IMR-90 (cell line): ENCODE data around the gene GFOD2. TPM values are rescaled to one million over a fixed set of nuclear protein-coding genes. Genes with fewer than 3 reads are reported as not detected.

ENCODE experiments used
- ATAC-seq: fragments of 200-7000 bp; cut with Tn5 transposase; 2 replicates; pipeline ENCODE4 v1.9.1; 2020; ENCODE audit warnings: low read depth, mild to moderate bottlenecking, moderate library complexity
- BruUV-seq: library from RNA; stranded (reverse); fragments of 400-500 nt; replicated peaks from 2 replicates; lab custom pipeline; 2021; lab: Mats Ljungman, UMichigan
- CTCF ChIA-PET: fragments of 300-600 bp; formaldehyde crosslinking; extraction: SDS; loops from one replicate; lab custom pipeline; 2021; ENCODE audit warnings: antibody characterized with exemption; lab: Yijun Ruan, JAX
- POLR2A ChIA-PET: fragments of 300-600 bp; sonication (Branson Sonifier 250); formaldehyde crosslinking; loops from one replicate; lab custom pipeline; 2022; ENCODE audit warnings: antibody characterized with exemption; ENCODE audit not compliant: unreplicated experiment; lab: Charles Lee
- DNase-seq: peaks from one replicate; pipeline ENCODE4 v3.0.0; 2013
- H2AFZ ChIP-seq: replicated peaks from 2 replicates; pipeline ENCODE3; 2013; ENCODE audit warnings: low read length, mild to moderate bottlenecking; ENCODE audit not compliant: poor library complexity
- H2AK5ac ChIP-seq: 2 replicates; pipeline ENCODE4 v1.6.1; 2013; ENCODE audit warnings: low read depth, low read length, inconsistent platforms
- H2AK9ac ChIP-seq: replicated peaks from 2 replicates; pipeline ENCODE3; 2013; ENCODE audit warnings: mild to moderate bottlenecking, low read depth, low read length, moderate library complexity; ENCODE audit not compliant: poor library complexity
- H2BK120ac ChIP-seq: 2 replicates; pipeline ENCODE4 v1.6.1; 2013; ENCODE audit warnings: low read depth, low read length, inconsistent platforms
- H2BK15ac ChIP-seq: 3 replicates; pipeline ENCODE4 v1.6.1; 2013; ENCODE audit warnings: low read depth, low read length, inconsistent platforms
- H2BK20ac ChIP-seq: 2 replicates; pipeline ENCODE4 v1.6.1; 2013; ENCODE audit warnings: low read depth, mild to moderate bottlenecking, inconsistent platforms, low read length, moderate library complexity
- H2BK5ac ChIP-seq: 2 replicates; pipeline ENCODE4 v1.6.1; 2013; ENCODE audit warnings: mild to moderate bottlenecking, low read depth, low read length, inconsistent platforms; ENCODE audit not compliant: poor library complexity, severe bottlenecking
- H3K14ac ChIP-seq: replicated peaks from 2 replicates; pipeline ENCODE4 v1.6.1; 2013; ENCODE audit warnings: low read depth, low read length, inconsistent platforms
- H3K18ac ChIP-seq: 2 replicates; pipeline ENCODE4 v1.6.1; 2013; ENCODE audit warnings: low read depth, low read length, control low read depth
- H3K23ac ChIP-seq: 2 replicates; pipeline ENCODE4 v1.6.1; 2013; ENCODE audit warnings: low read depth, low read length, inconsistent platforms
- H3K27ac ChIP-seq: 2 replicates; pipeline ENCODE4 v1.5.1; 2013; ENCODE audit warnings: mild to moderate bottlenecking, control low read depth, low read length; ENCODE audit not compliant: insufficient read depth
- H3K27me3 ChIP-seq: 2 replicates; pipeline ENCODE4 v1.6.1; 2013; ENCODE audit warnings: low read length; ENCODE audit not compliant: control insufficient read depth, insufficient read depth
- H3K36me3 ChIP-seq: 2 replicates; pipeline ENCODE4 v1.6.1; 2013; ENCODE audit warnings: low read length, mixed read lengths; ENCODE audit not compliant: control insufficient read depth, insufficient read depth
- H3K4ac ChIP-seq: 2 replicates; pipeline ENCODE4 v1.6.1; 2013; ENCODE audit warnings: low read depth, low read length, inconsistent platforms
- H3K4me1 ChIP-seq: 2 replicates; pipeline ENCODE4 v1.6.1; 2013; ENCODE audit warnings: low read length, mixed read lengths; ENCODE audit not compliant: control insufficient read depth, insufficient read depth
- H3K4me2 ChIP-seq: 2 replicates; pipeline ENCODE4 v1.6.1; 2013; ENCODE audit warnings: low read depth, mild to moderate bottlenecking, control low read depth, low read length, moderate library complexity
- H3K4me3 ChIP-seq: 2 replicates; pipeline ENCODE4 v1.5.1; 2013; ENCODE audit warnings: low read depth, mild to moderate bottlenecking, control low read depth, low read length, moderate library complexity; ENCODE audit not compliant: insufficient read depth
- H3K56ac ChIP-seq: 2 replicates; pipeline ENCODE4 v1.6.1; 2013; ENCODE audit warnings: low read length, inconsistent platforms; ENCODE audit not compliant: insufficient read depth; ENCODE audit errors: extremely low read depth
- H3K79me1 ChIP-seq, 2 experiments: 2 replicates each; pipeline ENCODE4 v1.6.1; 2013; ENCODE audit warnings: low read length in 2 of 2, inconsistent platforms in 1 of 2, low read depth in 1 of 2
- H3K9ac ChIP-seq: 2 replicates; pipeline ENCODE4 v1.6.1; 2013; ENCODE audit warnings: low read depth, low read length, control low read depth
- H3K9me1 ChIP-seq: 2 replicates; pipeline ENCODE4 v1.6.1; 2013; ENCODE audit warnings: low read length, inconsistent platforms; ENCODE audit not compliant: insufficient read depth
- H3K9me3 ChIP-seq: 2 replicates; pipeline ENCODE4 v1.6.1; 2013; ENCODE audit warnings: low read length; ENCODE audit not compliant: control insufficient read depth, insufficient read depth
- H4K20me1 ChIP-seq: 2 replicates; pipeline ENCODE4 v1.6.1; 2013; ENCODE audit warnings: low read length, inconsistent platforms; ENCODE audit not compliant: insufficient read depth
- H4K5ac ChIP-seq: 2 replicates; pipeline ENCODE4 v1.6.1; 2013; ENCODE audit warnings: mild to moderate bottlenecking, low read depth, low read length, control low read depth
- H4K8ac ChIP-seq, 2 experiments: 2 replicates each; pipeline ENCODE4 v1.6.1; 2013; ENCODE audit warnings: low read depth in 2 of 2, low read length in 2 of 2, control low read depth in 1 of 2, inconsistent platforms in 1 of 2
- H4K91ac ChIP-seq: 2 replicates; pipeline ENCODE4 v1.6.1; 2013; ENCODE audit warnings: low read depth, low read length, inconsistent platforms; ENCODE audit not compliant: insufficient read depth
- MAFK ChIP-seq: IDR thresholded peaks from 2 replicates; pipeline ENCODE4 v1.6.1; 2012; ENCODE audit warnings: low read depth, low read length, improper control_type of control experiment
- MAZ ChIP-seq: IDR thresholded peaks from 2 replicates; pipeline ENCODE4 v1.6.1; 2012; ENCODE audit warnings: low read depth, mild to moderate bottlenecking, low read length, improper control_type of control experiment, moderate library complexity, borderline replicate concordance
- RAD21 ChIP-seq: IDR thresholded peaks from 2 replicates; pipeline ENCODE4 v1.6.1; 2012; ENCODE audit warnings: low read length, improper control_type of control experiment
- RFX5 ChIP-seq: IDR thresholded peaks from 2 replicates; pipeline ENCODE4 v1.8.0; 2012; ENCODE audit warnings: low read depth, mild to moderate bottlenecking, low read length, moderate library complexity
- WGBS, 2 experiments: methylation state at CpG; one replicate each; pipeline versions ENCODE4 v1.1.5 to v1.1.7; 2013; ENCODE audit warnings: missing lambda C conversion rate in 2 of 2; ENCODE audit not compliant: insufficient read length in 1 of 2; ENCODE audit errors: extremely low coverage in 2 of 2; 5-methylcytosine and 5-hydroxymethylcytosine counted together
- dilution Hi-C: fragments of 300-500 bp; cut with HindIII; formaldehyde crosslinking; loops from one replicate; pipeline ENCODE4 v1.14.3; 2018; ENCODE audit warnings: low sequenced_read_pairs; ENCODE audit not compliant: unreplicated experiment
- in situ Hi-C: fragments of 300-500 bp; cut with MboI; formaldehyde crosslinking; loops from 3 replicates; pipeline ENCODE4 v1.14.3; 2019; ENCODE audit warnings: low sequenced_read_pairs, inconsistent platforms, mixed read lengths
- intact Hi-C: fragments of 100-400 bp; cut with micrococcal nuclease; formaldehyde crosslinking; loops from 2 replicates; pipeline ENCODE4 v1.10.0; 2022
- polyA plus RNA-seq, 3 experiments: library from polyadenylated mRNA; depleted of rRNA; stranded (reverse); fragments of >200 nt; gene quantifications; 2 replicates each; pipeline ENCODE4 v1.2.3, GENCODE V29; 2012; ENCODE audit warnings: low replicate concordance in 1 of 3
- total RNA-seq: library from RNA; depleted of rRNA; stranded (reverse); fragments of >200 nt; gene quantifications from 2 replicates; pipeline ENCODE4 v1.2.3, GENCODE V29; 2012

The GFOD2 gene
- total and polyA plus RNA-seq, 2 of the 4 experiments (the other 2 are of a cell fraction): 12.3 to 18.1 TPM

DNA sequence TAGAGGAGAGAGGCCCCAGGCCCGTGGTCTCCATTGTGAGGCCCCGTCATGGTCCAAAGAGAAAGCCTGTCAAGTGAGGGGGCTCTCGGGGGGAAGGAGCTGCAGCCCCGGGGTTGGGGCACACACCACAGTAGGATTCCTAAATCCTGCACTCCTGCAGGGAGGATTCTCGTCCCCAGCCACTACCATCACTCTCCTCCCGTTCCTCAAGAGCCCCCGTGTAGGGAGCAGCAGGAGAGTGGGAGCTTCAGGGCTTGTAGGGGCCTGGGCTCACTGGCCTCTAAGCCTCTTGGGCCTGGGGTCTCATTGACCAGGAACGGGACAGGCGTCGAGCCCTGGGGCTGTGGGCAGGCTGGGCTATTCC, 51.7 kb downstream of the GFOD2 start (continued):
- TF ChIP-seq MAFK (no peak), RFX5 (no peak)

DNA sequence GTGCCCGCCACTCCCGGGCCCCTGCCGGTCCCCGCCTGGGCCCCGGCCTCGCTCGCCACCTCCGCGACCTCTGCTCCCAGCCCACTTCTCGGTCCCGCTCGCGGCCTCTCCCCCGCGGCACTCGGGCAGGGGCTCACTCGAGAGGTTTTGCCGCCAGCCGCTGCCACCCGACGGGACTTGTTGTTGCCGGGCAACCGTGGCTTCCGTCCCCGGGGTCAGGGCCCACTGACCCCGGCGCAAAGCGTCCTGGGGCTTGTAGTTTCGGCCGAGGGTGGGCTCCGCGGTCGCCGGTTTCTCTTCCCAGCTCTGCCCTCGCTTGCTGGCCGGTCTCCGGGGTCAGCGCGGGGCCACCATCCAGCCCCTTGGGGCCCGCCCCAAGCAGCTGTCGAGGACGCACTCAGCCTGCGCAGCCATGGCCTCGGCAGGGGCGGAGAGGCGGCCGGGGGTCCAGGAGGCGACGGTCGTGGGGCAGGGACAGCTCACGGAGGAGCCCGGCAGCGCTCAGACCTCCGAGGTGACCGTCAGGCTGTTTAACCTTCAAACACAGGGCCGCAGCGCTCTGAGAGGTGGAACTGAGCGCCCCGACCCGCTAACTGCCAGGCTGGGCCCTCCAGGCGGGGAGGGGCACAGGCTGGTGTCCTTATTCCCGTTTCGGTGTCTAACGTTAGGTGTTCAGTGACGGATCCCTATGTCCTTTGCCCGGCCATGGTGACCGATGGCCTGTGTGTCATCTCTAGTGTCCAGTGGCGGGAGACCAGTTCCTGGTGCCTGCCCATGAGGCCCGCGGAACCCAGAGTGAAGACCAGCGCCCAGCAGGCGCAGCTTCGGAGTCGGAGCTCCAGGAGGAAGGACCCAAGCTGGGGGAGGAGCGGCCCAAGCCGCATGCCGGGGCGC, 52.3 kb downstream of the GFOD2 start, which contains the start of the genes C16orf86 and ENKD1:
TSS of gene C16orf86 (plus strand) at position 256 of the 894 bp plus-strand sequence. CDS start at position 413, 157 bp downstream.
TSS of gene ENKD1 (minus strand) at position 192 of the 894 bp plus-strand sequence. CDS start 308 bp downstream, outside the sequence.
- H3K4me2 ChIP-seq: peak within 1 kb of the TSS; percentile 82
- H4K5ac ChIP-seq: peak within 1 kb of the TSS; percentile 96
- peaks cover 4 to 12% of the 10 kb centered on the region in 2 experiments; a peak in 3 of 4 replicates for H3K79me1 ChIP-seq
- H3K18ac ChIP-seq: peak within 1 kb of the TSS; percentile 60; the same call in 1 of the 2 replicates
- no TSS peak for BruUV-seq
- H3K36me3 ChIP-seq: peaks cover 2% of the 10 kb centered on the region; the same call in 1 of the 2 replicates
- peak within 1 kb of the TSS; percentile 33 for H2BK5ac ChIP-seq
- dilution Hi-C loops (no loop called here), in situ Hi-C loops (loop anchor here (10.0 kb wide), 1 partner anchor 142 kb away; the partner anchor contains the start of gene RIPOR1), intact Hi-C loops (no loop called here)
- DNase-seq: peak; percentile 41
- no peaks in the 10 kb centered on the region for H3K9me3 ChIP-seq
- H3K27me3 ChIP-seq: no peaks in the 10 kb centered on the region
- ChIA-PET CTCF (interaction anchor here (0.6 to 1.9 kb wide), 6 partner anchors 13 to 149 kb away, joined by 3 to 20 read pairs (median 4); partner anchors contain the start of gene CTCF), POLR2A (no interaction called here)
- H3K4me3 ChIP-seq: peak within 1 kb of the TSS; percentile 95
- WGBS, 2 experiments: 22% methylated on average over 53 of the region's 78 CpGs; no CpG with 5 or more reads in 1 of the 2 experiments
- peak; percentile 66 for ATAC-seq
- no peaks in the 10 kb centered on the region for H3K9me1 ChIP-seq
- peaks cover 12% of the 10 kb centered on the region for H3K4me1 ChIP-seq
- H3K14ac ChIP-seq: no peak within 1 kb of the TSS
- peak within 1 kb of the TSS; percentile 97 to 100 for H4K8ac ChIP-seq
- no peak within 1 kb of the TSS for H2BK20ac ChIP-seq
- H3K9ac ChIP-seq: peak within 1 kb of the TSS; percentile 79
- no peak within 1 kb of the TSS for H3K56ac ChIP-seq
- peak within 1 kb of the TSS; percentile 86 for H2AK5ac ChIP-seq
- peak within 1 kb of the TSS; percentile 14; the same call in 1 of the 2 replicates for H3K23ac ChIP-seq
- H3K4ac ChIP-seq: peak within 1 kb of the TSS; percentile 77
- peak within 1 kb of the TSS; percentile 83 for H2AK9ac ChIP-seq
- 0 out of 2 replicates have a peak, but pooled peaks cover 2% of the 10 kb centered on the region for H4K20me1 ChIP-seq
- H4K91ac ChIP-seq: peak within 1 kb of the TSS; percentile 38; the same call in 1 of the 2 replicates
- TF ChIP-seq RAD21: no peak
- peak; percentile 50; the same call in 1 of the 2 replicates for TF ChIP-seq MAZ
- no peak within 1 kb of the TSS for H2BK120ac ChIP-seq
- no peak within 1 kb of the TSS for H2BK15ac ChIP-seq
- peak within 1 kb of the TSS; percentile 78 for H3K27ac ChIP-seq
- H2AFZ ChIP-seq: peak within 1 kb of the TSS; percentile 96
